ENCODE results near the gene RYR3.
"Not testable (repeated sequence)": the region's sequence is repeated elsewhere in the genome, so short reads cannot be mapped to it uniquely, and the experiment has no call there.

RYR3 gene

DNA sequence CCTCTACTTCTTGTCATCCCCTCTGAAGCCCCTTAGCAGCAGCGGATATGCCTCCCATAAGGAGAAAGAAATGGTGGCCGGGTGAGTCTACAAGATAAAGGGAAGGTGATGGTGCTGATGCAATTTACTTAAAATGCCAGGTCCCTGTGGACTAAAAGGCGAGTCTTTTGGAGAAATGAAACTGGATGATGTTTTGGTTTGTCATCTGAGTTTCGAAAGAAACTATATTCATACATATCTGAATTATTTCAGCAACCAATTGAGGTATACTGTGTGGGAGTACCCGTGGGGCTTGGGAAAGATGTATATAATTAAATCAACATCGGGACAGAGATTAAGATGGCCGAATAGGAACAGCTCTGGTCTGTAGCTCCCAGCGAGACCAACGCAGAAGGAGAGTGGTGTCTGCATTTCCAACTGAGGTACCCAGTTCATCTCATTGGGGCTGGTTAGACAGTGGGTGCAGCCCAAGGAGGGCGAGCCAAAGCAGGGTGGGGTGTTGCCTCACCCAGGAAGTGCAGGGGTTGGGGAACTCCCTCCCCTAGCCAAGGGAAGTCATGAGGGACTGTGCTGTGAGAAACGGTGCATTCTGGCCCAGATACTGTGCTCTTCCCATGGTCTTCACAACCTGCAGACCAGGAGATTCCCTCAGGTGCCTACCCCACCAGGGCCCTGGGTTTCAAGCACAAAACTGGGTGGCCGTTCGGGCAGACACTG, 446.9 kb downstream of the RYR3 start:
- no peak for DNase-seq (ENCODE audit: low read depth in 2 of 2)

DNA sequence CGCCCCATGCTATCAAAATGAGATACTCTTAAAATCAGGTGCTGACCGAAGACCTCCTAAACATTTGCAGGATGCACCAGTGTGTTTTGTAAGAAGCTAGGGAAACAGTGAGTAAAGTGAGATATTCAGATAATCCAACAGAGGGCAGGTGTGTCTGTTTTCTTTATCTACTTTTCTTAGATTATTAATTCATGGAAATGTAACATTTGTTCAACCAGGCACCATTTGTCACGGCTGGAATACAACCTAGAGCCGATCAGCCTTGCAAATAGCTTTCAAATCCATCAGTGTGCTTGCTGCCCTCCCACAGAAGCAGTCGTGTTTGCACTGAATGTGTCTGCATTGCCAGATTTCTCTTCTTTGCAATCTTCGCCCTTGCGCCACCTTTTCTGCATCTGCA, 455.6 kb downstream of the RYR3 start:
- DNase-seq (ENCODE audit: low read depth in 2 of 2) = no peak

DNA sequence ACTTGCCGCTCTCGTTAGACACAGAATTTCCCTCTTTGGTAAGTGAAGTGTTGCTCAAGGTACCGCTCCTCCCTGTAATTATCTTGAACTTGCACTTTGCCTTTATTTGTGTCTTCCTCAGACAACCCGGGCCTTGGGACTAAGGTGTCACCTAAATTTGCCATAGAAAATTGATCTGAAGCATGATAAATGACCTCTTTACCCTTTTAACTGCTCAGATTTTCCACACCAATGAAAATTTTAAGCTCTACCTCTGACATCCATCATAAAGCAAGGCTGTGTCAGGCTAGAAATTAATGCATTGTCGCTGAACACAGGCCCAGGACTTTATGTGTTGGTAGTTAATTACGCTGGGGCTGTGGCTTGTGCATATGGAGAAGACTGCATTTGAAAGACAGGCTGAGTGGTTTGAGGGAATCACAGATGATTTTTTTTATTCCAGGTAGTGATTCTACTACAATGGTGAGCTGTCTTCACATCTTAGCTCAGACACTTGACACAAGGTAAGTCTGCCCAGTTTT, 458.0 kb downstream of the RYR3 start:
- DNase-seq (ENCODE audit: low read depth in 2 of 2) = no peak

DNA sequence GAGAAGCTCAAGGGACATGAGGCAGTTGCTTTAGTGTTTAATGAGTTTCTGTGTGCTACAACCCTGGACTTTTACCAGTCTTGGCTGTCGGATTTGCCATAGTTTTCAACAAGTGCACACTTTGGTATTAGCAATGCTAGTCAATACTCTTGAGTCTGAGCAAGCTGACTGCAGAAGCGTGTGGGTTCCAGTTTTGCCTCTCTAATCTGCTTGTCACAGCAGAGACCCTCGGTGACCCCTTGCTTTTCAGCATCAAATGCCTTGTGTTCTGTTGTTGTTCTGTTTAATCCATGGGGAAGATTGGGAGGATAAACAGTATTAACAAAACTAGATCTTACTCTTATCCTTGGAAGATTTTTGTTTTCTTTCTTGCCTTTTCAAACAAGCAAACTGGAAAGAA, 463.2 kb downstream of the RYR3 start:
- DNase-seq (ENCODE audit: low read depth in 2 of 2) = no peak

DNA sequence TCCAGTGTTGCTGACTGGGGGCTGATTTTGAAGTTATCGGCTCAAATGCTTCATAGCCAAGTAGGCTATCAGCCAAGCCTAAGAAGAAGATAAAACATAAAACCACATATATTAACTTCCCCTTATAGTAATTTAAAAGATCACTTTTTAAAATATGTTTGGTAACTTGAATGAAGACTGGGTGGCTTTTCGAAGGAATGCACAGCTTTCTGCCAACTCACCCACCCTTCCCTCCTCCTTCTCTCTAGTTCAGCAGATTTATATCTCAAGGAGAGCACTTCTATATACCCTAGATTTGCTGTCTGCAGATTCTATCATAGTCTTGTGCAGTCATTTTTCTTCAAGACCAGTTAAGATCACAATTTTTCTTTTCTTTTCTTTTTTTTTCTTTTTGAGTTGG, 468.1 kb downstream of the RYR3 start:
- DNase-seq (ENCODE audit: low read depth in 2 of 2) = no peak

DNA sequence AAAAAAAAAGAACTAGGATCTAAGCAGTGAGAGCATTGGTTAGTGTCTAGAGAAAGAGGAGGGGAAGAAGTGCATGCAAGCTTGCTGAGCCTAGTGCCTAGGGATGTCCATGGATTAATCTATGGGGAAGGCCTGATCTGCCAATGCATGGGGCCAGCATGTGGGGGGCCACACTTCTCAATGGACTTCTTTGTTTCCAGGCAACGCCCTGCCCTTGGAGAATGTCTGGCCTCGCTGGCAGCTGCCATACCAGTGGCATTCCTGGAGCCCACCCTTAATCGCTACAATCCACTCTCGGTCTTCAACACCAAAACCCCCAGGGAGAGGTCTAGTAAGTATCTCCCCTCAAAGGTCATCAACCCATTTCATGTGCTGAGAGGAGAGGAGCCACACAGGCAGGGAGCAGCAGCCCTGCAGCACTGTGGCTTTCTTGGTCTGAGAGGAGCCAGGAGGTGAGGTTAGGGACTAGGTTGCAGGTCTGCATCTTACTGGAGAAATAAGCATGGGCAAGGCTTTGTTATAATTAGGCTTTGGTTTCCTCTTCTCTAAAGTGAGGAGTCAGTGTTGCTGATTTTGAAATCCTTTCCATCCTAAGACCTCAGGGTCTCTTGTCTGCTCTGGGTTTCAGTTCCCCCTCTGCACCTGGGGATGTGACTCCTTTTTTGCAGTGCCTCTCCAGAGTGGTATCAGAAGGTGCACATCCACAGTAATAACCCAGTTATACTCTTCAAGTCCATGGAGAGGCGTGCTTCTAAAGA, 469.4 kb downstream of the RYR3 start:
- no peak for DNase-seq (ENCODE audit: low read depth in 2 of 2)

DNA sequence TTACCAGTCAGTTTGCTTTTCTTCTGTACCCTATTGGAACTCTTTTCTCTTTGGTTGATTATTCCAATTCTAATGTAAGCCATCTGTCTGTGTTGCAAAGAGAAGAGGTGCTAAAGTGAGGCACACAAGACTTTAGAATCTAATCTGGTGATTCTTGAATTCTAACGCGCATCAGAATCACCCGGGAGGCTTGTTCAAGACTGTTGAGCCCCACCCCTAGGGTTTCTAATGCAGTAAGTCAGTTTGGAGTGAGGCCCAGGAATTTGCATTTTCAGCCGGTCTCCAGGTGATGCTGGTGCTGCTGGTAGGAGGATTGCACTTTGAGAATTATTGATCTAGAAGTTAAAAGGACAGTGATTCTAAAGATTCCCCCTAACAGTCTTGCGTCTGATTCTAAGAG, 472.2 kb downstream of the RYR3 start:
- no peak for DNase-seq (ENCODE audit: low read depth in 2 of 2)

DNA sequence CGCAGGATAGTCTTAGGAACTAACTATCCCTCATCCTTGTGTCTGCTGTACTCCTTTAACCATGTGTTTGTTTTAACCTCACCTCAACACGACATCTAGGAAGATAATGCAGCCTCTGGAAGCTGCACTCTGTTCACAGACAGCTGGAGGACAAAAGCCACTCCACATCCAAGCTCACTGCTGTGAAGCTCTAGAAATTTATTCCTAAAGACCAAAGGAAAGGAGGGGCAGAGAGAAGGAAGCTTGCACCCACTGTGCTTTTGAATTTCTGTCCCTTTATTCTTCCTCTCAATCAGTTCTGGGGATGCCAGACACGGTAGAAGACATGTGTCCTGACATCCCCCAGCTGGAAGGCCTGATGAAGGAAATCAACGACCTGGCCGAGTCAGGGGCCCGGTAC, 474.6 kb downstream of the RYR3 start:
- DNase-seq (ENCODE audit: low read depth in 2 of 2) = no peak

DNA sequence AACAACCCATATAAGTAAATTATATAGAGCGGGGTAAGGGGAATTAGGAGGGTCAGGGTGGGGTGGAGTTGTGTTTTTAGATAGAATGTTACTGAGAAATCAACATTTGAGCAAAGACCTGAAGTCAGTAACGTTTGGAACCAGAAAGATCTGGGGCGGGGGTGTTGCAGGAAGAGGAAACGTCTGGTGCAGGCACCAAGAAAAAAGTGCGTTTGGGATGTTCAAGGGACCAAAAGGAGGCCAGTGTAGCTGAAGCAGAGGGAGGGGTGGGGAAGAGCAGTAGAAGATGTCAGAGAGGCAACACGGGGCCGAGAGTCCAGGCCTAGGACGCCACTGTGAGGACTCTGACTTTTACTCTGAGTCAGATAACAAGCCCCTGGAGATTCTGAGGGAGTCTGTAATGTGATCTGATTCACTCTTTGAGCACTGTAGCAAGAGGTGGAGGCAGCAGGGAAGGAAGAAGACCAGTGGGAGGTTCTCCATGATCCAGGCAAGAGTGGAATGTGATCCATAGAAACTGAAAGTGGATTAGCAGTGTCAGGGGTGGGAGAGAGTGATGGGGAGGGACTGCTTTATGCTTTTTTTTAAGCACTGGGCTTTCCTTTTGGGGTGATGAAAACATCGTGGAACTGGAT, 478.3 kb downstream of the RYR3 start:
- no peak for DNase-seq (ENCODE audit: low read depth in 2 of 2)

DNA sequence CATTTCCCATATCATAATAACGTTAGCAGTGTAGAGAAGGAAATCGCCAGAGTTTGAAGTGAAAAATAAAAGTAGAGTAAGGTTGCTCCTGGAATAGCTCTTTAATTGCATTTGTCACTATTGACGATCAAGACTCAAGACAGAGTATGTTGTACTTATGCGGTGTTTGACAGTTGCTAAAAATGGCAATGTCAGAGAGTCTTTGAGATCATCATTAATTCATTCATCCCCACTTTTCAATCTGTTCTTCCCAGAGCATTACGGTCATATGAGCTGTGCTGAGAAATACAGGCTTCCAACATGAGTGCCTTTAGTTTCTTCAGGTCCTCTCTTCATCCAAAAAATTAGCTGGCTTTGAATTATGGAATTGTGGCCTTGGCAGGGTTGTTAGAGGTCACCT, 483.7 kb downstream of the RYR3 start:
- no peak for DNase-seq (ENCODE audit: low read depth in 2 of 2)

DNA sequence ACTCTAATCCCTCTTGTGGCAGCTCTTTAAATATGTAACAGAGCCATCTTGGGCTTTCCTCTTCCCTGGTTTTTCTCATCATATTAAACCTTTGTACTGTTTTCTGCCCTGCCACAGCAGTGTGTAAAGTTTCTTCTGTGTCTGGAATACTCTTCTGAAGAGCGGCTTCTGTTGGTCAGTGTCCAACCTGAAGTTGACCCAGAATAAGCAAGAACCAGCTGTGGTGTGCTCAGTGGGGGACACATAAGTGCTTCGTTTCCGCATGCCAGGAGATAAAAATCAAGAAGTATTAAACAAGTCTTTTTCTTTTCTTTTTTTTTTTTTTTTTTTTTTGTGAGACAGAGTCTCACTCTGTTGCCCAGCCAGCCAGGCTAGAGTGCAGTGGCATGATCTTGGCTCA, 484.3 kb downstream of the RYR3 start:
- DNase-seq (ENCODE audit: low read depth in 2 of 2) = no peak

DNA sequence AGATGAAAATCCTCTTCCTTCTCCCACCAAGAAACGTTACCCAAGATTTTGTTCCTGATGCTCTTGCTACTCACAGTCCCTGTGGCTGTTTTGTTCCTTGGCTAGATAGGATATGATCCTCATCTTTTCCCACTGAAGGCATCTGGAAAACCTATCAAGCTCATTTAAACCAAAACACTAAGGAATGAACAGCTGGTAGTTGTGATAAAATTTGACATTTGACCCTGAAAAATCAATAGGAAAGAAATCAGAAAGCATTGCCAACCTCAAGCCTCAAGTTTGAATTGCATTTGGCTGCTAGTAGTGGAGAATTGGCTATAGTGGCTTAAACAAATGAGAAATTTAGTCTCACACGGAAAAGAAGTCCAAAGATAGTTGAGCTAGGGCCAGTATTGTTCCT, 486.9 kb downstream of the RYR3 start:
- DNase-seq (ENCODE audit: low read depth in 2 of 2) = no peak

DNA sequence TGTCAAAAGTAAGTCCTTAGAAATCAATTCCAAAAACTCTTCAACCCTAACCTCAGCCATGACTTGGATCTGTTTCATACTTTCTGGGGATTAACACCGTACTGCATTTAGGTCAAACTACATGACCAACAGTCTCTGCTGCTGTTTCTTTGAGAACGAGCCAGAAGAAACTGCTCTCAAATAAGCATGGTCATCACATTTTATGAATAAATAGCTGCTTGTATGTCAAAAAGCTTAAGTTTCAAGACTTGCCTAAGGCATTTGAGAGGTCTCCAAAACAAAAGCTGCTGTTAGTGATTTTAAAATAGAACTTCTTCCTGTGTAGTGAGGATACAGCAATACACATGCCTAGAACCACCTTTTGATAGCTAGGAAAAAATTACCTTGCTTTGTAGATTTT, 491.2 kb downstream of the RYR3 start:
- DNase-seq (ENCODE audit: low read depth in 2 of 2) = no peak

DNA sequence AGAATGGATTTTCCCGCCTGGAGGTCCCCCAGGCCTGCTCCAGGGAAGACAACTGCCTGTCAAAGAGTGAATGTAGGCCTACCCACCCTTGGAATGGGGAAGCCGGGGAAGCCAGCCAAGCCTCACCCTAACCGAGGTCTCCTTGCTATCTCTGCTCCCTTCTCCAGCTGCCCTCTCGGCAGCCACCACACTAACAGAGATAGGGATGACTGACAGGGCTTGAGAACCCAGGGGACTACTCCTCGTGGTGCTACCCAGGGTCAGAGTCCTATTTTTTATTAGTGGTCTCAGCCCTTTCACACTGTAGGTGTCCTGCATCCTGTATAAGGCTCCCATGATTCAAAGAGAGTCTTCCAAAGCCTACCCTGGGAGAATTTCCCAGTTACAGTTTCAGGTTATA, 496.9 kb downstream of the RYR3 start:
- no peak for DNase-seq (ENCODE audit: low read depth in 2 of 2)

DNA sequence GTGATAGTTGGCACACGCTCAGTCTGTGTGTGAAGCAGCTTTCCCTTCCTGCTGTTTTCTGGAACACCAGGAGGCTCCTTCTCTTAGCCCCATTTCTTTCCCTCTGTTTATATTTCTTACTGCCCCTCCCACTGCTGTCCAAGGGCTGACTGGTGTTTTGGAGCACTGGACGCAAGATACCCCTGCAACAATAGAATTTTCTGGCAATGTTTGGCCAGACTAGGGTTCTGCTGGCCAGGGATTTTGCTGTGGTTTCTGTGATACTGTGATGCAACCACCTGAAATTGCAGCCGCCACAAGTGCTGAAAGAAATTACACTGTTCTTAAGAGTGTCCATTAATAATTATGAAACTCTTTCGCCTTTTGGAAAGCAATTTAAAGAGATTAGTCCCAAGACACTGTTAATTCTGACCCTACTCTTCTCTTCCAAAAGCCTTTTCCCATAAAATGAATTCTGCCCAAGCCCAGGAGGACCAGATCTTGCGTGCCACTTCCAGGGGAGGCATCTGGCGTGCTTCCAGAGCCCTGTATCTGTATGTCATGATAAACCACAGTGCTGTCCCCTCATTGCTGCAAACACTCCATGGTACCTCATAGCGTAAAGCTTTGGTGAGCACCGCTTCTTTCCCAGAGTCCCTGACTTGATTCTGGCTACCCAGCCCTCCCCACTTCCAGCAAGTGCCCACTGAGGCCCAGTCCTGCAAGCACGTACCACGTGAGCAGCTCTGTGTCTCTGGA, 498.1 kb downstream of the RYR3 start:
- DNase-seq (ENCODE audit: low read depth in 2 of 2) = no peak

DNA sequence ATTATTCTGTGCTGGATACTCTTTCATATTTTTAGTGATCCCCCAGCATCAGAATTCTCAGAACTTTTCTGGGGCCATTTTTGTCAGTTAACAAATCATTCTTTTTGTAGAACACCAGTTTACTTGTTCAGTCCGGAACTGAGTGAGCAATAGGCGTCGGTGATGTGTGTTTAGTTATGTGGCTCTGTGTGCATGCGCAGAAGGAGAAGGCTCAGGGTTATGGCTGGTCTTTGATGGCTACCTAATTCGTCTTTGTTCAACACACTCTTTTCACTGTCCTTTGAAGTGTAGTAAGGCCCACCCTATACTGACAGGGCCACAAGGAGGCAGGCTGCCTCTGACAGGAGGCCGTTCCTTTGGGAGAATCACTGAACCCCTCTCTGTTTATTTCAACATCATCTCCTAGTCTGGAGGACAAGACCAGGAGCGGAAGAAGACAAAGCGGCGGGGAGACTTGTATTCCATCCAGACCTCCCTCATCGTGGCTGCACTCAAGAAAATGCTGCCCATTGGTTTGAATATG, 499.4 kb downstream of the RYR3 start:
- DNase-seq (ENCODE audit: low read depth in 2 of 2) = no peak

DNA sequence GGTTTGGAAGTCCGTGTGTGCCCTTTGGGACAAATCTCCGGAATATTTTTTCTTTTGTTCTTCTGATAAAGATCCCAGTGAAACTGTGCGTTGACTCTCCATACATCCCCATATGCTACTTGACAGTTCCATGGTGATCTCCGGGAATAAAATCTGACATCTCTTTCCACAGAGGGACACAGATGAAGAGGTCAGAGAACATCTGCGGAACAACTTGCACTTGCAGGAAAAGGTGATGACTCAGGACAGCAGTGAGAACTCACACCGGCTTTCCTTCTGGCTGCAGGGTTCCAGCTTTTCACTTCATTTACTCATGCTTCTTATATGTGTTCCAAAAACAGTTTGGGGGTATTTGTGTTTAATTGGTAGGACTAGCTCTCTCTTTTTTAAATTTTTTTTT, 500.0 kb downstream of the RYR3 start:
- DNase-seq (ENCODE audit: low read depth in 2 of 2) = no peak

DNA sequence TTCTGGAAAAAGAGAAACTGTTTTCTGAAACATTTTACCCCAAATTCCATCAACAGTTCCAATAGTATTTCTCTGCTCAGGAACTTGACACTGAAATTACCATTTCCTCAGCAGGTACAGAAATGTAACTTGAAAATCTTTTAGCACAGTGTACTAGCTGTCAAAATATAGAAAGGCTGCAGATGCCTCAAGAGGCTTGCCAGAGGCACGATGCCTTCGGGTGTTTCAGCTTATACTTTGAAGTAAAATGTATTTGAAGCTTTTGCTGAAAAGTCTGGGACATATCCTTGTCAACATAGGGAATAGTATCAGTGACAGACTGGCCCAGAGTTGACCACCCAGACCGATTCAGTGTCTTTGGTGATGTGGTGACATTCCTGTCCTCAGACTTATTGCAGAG, 503.1 kb downstream of the RYR3 start:
- no peak for DNase-seq (ENCODE audit: low read depth in 2 of 2)

DNA sequence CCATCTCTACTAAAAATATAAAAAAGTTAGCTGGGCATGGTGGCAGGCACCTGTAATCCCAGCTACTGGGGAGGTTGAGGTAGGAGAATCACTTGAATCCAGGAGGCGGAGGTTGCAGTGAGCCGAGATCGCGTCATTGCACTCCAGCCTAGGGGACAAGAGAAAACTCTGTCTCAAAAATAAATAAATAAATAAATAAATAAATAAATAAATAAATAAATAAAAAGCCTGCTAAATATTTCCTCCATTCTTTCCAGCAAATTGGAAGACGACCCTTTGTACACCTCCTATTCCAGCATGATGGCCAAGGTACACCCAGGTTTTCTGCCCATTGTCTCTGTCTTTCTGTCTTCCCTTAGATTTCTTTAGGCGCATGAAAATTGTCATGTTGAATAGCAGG, 508.7 kb downstream of the RYR3 start:
- DNase-seq (ENCODE audit: low read depth in 2 of 2) = not testable (repeated sequence)

DNA sequence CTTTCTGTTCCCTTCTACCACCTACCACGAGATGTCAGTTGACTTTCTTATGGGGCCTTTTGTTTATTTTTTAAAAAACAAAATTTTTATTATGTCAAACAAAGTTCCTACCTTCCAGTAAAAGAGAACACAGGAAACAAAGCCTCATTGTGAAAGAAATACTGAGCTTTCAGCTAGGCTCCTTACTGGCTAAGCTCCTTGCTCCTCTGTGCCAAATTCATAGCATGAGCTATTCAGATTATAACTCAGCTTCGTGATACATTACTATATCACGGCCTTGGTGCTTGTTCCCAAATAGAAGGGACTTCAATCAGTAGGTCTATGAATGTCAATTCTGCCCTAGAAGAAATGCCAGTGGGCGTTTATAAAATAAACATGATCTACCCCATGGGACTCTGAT, 511.7 kb downstream of the RYR3 start:
- DNase-seq (ENCODE audit: low read depth in 2 of 2) = no peak

DNA sequence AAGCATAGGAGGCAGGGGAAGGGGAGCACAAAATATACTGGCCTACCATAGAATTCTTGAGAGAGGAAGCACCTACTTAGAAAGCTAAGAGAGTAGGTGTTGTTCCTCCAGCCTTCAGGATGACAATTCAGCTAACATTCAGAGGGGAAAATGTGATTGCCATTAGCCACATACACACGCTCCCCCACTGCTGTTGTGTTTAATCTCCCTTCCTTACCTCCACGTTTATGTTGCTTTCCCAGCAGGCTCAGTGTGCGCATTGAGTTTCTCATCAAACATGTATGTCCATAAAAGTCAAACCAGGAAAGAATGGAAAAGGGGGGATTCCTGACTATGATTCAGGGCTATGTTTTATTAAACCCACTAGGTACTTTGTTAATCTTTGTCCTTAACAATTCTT, 512.4 kb downstream of the RYR3 start:
- no peak for DNase-seq (ENCODE audit: low read depth in 2 of 2)

DNA sequence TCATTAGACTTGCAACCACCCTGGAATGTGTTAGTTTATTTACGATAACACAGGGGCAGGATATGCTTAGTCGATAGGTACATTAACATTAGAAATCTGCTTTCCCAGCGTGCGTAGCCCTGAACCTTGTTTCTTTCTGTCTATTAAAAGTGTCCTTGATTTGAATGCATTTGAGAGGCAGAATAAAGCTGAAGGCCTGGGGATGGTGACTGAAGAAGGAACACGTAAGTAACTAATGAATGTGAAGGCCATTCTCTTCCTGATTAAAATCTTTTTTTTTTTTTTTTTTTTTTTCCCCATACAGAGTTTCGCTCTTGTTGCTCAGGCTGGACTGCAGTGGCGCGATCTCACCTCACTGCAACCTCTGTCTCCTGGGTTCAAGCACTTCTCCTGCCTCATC, 514.7 kb downstream of the RYR3 start:
- no peak for DNase-seq (ENCODE audit: low read depth in 2 of 2)
